AG04450 (cell line): ENCODE results near the gene ANKRD30B. TPM values are rescaled to one million over a fixed set of nuclear protein-coding genes. Genes with fewer than 3 reads are reported as not detected.
"Not testable (repeated sequence)": the region's sequence is repeated elsewhere in the genome, so short reads cannot be mapped to it uniquely, and the experiment has no call there.

Experiments used
- CTCF ChIA-PET: fragments of 300-600, 350-600 bp; formaldehyde crosslinking; extraction: SDS; loops from one replicate; lab custom pipeline; 2022; ENCODE audit warnings: antibody characterized with exemption, inconsistent platforms; lab: Charles Lee
- POLR2A ChIA-PET: fragments of 350-600 bp; formaldehyde crosslinking; extraction: SDS; loops from one replicate; lab custom pipeline; 2021; ENCODE audit warnings: antibody characterized with exemption, inconsistent platforms; lab: Yijun Ruan, JAX
- DNase-seq: peaks from one replicate; pipeline ENCODE4 v3.0.0-alpha.2; 2011; ENCODE audit warnings: low read depth, low spot score
- H3K27ac ChIP-seq: one replicate; pipeline ENCODE4 v1.5.1; 2012; ENCODE audit warnings: low read depth, low read length, control low read depth
- H3K27me3 ChIP-seq: one replicate; pipeline ENCODE4 v1.6.0; 2012; ENCODE audit warnings: low read length; ENCODE audit not compliant: control insufficient read depth, insufficient read depth
- H3K4me3 ChIP-seq: 2 replicates; pipeline ENCODE4 v1.5.1; 2011; ENCODE audit warnings: mild to moderate bottlenecking, low read depth, low read length, control low read depth
- H3K9me3 ChIP-seq: 2 replicates; pipeline ENCODE4 v1.5.1; 2012; ENCODE audit warnings: low read length; ENCODE audit not compliant: control insufficient read depth, insufficient read depth
- polyA plus RNA-seq: library from polyadenylated mRNA; depleted of rRNA; stranded (reverse); fragments of >200 nt; gene quantifications from 2 replicates; pipeline ENCODE4 v1.2.3, GENCODE V29; 2011; rRNA removed
- small RNA-seq: library from RNA; depleted of rRNA; stranded (forward); fragments of <200 nt; gene quantifications from one replicate; pipeline ENCODE3, GENCODE V24; 2012; ENCODE audit warnings: low read depth; ENCODE audit not compliant: insufficient read length
- TF ChIP-seq, protein P1 (sequence below): IDR thresholded peaks from 2 replicates; pipeline ENCODE4 v1.5.1; 2011; ENCODE audit warnings: low read depth, low read length, control low read depth, inconsistent platforms

ANKRD30B gene
- polyA plus RNA-seq, 1 experiment = not detected

DNA sequence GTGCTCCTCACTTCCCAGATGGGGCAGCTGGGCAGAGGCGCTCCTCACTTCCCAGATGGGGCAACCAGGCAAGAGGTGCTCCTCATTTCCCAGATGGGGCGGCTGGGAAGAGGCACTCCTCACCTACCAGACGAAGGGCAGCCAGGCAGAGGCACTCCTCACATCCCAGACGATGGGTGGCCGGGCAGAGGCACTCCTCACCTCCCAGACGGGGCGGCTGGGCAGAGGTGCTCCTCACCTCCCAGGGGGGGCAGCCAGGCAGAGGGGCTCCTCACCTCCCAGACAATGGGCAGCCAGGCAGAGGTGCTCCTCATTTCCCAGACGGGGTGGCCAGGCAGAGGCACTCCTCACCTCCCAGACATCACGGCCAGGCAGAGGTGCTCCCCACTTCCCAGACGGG lies 110.5 kb downstream of the ANKRD30B start:
- H3K27me3 ChIP-seq, DNase-seq, H3K4me3 ChIP-seq, CTCF ChIA-PET, H3K27ac ChIP-seq, POLR2A ChIA-PET: not testable (repeated sequence)
- peaks cover 14% of the 10 kb centered on the region for H3K9me3 ChIP-seq

DNA sequence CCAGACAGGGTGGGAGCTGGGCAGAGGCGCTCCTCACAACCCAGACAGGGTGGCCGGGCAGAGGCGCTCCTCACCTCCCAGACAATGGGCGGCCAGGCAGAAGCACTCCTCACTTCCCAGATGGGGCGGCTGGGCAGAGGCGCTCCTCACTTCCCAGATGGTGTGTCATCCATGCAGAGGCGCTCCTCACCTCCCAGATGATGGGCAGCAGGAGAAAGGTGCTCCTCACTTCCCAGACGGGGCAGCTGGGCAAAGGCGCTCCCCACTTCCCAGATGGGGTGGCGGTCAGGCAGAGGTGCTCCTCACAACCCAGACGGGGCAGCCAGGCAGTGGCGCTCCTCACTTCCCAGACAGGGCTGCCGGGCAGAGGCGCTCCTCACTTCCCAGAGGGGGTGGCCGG lies 112.0 kb downstream of the ANKRD30B start:
- H3K27me3 ChIP-seq, H3K4me3 ChIP-seq, DNase-seq, H3K27ac ChIP-seq, CTCF ChIA-PET, POLR2A ChIA-PET: not testable (repeated sequence)
- H3K9me3 ChIP-seq = peaks cover 14% of the 10 kb centered on the region

DNA sequence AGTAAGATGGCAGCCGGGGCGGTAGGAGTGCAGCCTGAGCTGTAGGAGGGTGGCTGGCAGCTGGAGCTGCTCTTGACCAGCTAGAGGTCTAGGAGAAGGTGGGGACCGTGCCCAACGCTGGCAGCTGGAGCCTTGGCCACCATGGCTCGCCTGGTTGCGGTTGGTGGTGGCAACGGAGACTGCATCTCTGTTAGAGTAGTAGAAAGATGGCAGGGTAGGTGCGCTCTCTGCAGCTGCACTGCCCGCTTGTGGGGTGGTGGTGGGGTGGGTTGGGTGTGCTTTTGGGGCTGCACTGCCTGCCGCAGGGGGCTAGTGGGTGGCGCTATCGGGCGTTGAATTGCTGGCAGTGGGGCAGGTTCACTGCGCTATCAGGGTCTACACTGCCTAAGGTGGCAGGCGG lies 118.5 kb downstream of the ANKRD30B start:
- H3K4me3 ChIP-seq, CTCF ChIA-PET, POLR2A ChIA-PET, H3K27me3 ChIP-seq, DNase-seq, H3K27ac ChIP-seq: not testable (repeated sequence)
- peaks cover 19% of the 10 kb centered on the region; the same call in 1 of the 2 replicates for H3K9me3 ChIP-seq

DNA sequence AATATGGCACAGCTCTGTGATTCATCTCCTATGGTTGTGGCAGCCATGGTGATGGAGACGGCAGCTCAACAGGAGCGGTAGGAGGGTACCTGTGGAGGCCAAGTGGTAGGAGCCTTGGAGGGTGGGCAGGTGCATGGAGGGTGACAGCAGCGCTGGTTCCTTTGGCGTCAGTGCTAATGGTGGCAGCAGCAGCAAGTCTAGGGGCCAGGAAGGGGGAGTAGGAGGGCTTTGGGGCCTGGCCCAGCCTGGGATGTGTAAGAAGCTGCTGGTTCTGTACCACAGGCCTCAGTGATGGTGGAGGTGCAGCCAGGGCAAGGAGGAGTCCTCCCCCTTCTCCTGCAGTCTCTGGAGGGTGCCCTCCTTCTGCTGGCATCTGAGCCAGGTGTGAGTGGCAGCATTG lies 120.0 kb downstream of the ANKRD30B start:
- DNase-seq, H3K27ac ChIP-seq, H3K27me3 ChIP-seq, POLR2A ChIA-PET, H3K4me3 ChIP-seq, CTCF ChIA-PET: not testable (repeated sequence)
- peaks cover 19% of the 10 kb centered on the region; the same call in 1 of the 2 replicates for H3K9me3 ChIP-seq

DNA sequence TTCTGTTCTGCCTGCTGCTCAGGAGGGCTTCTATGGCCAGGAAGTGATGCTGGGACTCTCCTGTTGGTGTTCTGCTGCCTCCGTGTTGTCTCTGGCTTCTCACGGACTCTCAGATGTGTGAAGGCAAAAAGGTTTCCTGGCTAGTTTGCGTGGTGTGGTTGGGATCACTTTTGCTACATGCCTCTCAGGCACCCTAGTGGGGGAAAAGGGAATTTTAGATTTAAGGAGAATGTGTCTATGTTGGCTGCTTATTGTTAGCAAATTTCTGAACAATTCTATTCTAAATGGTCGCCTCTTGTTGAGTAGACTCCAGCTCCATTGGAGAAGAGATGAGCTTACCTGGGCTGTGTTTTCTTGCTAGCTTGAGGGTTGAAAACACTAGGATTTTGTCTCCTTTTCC lies 120.9 kb downstream of the ANKRD30B start:
- not testable (repeated sequence) for DNase-seq

DNA sequence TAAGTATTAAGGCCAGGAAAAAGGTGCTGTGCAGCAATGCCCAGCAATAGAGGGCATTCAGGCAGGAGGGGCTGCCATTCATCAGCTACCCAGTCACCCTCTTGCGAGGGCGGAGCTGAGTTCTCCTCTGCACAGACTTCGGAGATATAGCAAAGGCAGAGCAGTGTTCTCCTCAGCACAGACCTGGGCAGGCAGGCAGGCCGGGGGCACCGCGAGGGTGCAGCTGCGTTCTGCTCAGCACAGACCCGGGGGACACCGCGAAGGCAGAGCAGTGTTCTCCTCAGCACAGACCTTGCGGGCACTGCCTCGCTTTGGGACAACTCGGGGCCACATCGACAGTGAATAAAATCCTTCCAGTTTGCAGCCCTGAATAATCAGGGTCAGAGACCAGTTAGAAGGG lies 130.9 kb downstream of the ANKRD30B start:
- H3K27ac ChIP-seq, POLR2A ChIA-PET, H3K4me3 ChIP-seq, CTCF ChIA-PET, DNase-seq, H3K27me3 ChIP-seq, H3K9me3 ChIP-seq: not testable (repeated sequence)

More for the DNA sequence above, 120.9 kb downstream of the ANKRD30B start:
- CTCF ChIA-PET, H3K4me3 ChIP-seq, H3K27me3 ChIP-seq, H3K27ac ChIP-seq, POLR2A ChIA-PET: not testable (repeated sequence)
- H3K9me3 ChIP-seq = peaks cover 19% of the 10 kb centered on the region; the same call in 1 of the 2 replicates

DNA sequence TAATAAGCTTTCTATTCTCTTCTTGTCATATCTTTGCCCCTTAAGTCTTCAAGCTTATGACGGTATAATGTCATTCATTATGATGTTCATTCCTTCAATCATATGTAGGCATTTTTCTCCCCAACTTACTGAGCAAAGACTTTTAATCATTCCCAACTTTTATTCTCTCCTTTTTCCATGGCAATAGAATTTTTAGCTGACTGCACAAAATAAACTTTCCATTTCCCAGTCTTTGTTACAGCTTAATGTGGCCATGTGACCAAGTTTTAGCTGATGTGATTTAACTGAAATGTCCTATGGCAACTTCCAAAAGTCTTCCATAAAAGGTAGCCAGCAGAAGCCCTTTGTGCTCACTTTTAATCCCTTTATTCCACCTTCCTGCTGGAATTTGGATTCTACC lies 152.5 kb downstream of the ANKRD30B start:
- TF ChIP-seq, protein P1, sequence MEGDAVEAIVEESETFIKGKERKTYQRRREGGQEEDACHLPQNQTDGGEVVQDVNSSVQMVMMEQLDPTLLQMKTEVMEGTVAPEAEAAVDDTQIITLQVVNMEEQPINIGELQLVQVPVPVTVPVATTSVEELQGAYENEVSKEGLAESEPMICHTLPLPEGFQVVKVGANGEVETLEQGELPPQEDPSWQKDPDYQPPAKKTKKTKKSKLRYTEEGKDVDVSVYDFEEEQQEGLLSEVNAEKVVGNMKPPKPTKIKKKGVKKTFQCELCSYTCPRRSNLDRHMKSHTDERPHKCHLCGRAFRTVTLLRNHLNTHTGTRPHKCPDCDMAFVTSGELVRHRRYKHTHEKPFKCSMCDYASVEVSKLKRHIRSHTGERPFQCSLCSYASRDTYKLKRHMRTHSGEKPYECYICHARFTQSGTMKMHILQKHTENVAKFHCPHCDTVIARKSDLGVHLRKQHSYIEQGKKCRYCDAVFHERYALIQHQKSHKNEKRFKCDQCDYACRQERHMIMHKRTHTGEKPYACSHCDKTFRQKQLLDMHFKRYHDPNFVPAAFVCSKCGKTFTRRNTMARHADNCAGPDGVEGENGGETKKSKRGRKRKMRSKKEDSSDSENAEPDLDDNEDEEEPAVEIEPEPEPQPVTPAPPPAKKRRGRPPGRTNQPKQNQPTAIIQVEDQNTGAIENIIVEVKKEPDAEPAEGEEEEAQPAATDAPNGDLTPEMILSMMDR = no peak
- Histone ChIP-seq H3K9me3 (peaks cover 12% of the 10 kb centered on the region; the same call in 1 of the 2 replicates), H3K4me3 (no peak overlapping the region), H3K27ac (no peak overlapping the region), H3K27me3 (no peaks in the 10 kb centered on the region)
- no peak for DNase-seq
- ChIA-PET CTCF (no interaction called here), POLR2A (no interaction called here)

Small RNA genes within 50 kb of the gene (small RNA-seq; reads per million reads assigned to genes)
- gene MIR3156-2 (not detected), gene RNU6-1210P (not detected)

Other genes starting within 250 kb of the ANKRD30B start
- not detected in 2 replicates for gene POTEC, start 204.6 kb upstream of the ANKRD30B start, polyA plus RNA-seq